Fibroblast of skin of right biceps (primary cell): Measurements from ENCODE around the gene LTBP2.

Experiments
- DNase-seq: peaks from one replicate; pipeline ENCODE4 v3.0.0-alpha.2; 2013

LTBP2 gene

DNA sequence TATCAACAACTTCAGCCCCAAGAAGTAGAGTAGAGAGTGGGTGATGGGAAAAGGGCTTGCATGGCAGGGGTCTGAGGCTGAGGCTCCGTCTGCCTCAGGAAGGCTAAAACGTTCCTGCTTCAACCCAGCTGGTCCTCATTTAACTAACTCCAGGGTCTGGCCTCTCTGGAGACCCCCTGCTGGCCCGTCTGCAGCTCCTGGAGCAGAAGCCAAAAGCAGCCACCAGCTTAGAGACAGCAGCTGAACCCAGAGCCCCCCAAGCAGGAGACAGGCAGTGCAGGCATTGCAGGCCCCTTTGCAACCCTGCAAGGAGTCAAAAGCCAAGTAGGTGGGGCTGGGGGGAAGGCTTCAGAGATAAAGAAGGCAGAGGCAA, 25.1 kb upstream of the LTBP2 start:
- no peak for DNase-seq

DNA sequence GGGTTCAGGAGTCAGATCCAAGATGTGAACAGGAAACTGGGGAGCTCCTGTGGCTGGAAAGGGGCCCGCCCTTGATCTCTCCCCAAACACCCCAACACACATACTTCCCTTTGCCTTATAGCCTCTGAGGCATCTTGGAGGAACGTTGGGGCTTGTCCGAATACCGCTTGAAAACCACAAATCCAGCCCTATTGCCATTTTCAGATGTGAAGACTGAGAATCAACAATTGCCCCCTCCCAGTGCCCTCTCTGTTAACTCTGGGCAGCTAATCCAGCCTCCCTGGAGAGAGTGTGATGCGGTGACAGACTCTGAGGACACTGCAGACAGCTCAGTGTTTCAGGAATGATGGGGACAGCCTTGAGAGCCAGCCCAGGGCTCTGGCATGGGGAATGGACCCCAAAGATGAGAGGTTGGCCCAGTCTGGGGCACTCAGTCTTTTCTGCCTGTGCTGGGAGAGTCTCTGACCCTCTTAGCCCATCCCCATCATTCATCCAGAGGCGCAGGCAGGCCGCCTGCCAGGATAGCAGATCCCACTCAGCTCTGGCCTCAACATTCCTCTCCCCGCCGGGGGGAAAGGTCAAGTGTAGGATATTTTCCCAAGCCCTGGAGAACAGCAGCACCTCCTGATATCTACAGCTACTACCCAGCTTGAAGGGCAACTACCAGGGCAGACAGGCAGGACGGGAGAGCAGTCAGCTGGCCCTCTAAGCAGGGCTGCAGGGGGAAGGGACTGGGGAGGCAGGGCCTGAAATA, 24.6 kb upstream of the LTBP2 start:
- DNase-seq = peak; percentile 75

- DNase-seq = no peak
Observed at GRCh38 chr14:74635847-74636246, 23.8 kb upstream of the LTBP2 start.

- DNase-seq = no peak
Observed at GRCh38 chr14:74634964-74635363, 22.9 kb upstream of the LTBP2 start.

- DNase-seq = peak; percentile 74
Observed at GRCh38 chr14:74634481-74634880, 22.4 kb upstream of the LTBP2 start.

GRCh38 chr14:74630881-74631690, 19.0 kb upstream of the LTBP2 start:
- no peak for DNase-seq

DNA sequence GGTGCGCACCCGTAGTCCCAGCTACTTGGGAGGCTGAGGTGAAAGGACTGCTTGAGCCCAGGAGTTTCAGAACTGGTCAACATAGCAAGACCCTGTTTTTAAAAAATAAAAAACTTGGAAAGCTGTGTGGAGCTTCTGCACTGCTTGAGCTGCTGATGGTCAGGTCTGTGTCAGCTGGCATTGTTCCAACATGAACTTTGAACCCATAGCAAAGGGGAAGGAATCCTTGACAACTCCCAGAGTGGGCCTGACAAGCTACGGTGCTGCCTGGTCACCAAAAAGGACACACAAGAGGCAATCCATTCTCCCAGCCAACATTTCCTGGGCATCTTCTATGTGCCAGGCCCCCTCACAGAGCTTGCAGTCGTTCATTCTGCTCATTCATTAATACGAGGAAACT, 16.4 kb upstream of the LTBP2 start:
- no peak for DNase-seq

GRCh38 chr14:74627076-74627475, 15.0 kb upstream of the LTBP2 start:
- DNase-seq = no peak

DNA sequence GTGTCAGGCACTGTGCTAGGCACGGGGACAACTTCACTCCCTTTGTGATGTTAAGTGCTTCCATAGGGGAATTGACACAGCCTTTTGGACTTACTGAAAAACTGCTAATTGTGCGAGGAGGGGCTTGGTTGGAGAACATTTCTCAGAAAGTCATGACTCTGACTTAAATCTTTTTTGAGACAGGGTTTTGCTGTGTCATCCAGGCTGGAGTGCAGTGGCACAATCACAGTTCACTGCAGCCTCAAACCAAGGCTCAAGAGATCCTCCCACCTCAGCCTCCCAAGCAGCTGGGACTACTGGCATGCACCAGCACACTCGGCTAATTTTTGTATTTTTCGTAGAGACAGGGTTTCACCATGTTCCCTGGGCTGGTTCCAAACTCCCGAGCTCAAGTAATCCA, 10.2 kb upstream of the LTBP2 start:
- no peak for DNase-seq

GRCh38 chr14:74621556-74621955, 9.5 kb upstream of the LTBP2 start:
- no peak for DNase-seq

GRCh38 chr14:74620923-74621322, 8.9 kb upstream of the LTBP2 start:
- DNase-seq = no peak

- peak; percentile 96 for DNase-seq
Observed at GRCh38 chr14:74620497-74620921, 8.5 kb upstream of the LTBP2 start.

DNA sequence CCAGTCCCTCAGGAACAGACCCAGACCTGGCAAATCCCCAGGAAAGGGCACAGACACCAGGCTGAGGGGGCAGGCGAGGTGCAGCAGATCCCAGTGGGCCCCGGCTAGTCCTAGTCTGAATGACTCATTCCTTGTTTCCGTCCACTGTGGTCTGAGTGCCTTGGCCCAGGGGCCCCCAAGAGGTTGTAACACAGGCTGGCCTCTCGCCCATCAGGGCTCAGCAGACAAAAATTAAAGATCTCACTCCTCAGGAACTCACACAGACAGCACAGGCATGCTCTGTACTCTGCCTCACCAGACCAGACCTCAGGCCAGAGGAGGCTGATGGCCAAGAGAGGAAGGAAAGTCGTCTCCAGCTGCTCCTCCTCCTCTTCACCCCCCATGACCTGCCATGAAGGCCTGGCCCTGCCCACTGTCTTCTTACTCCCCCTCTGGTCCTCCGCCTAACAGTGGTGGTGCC, 7.7 kb upstream of the LTBP2 start:
- peak; percentile 95 for DNase-seq

DNA sequence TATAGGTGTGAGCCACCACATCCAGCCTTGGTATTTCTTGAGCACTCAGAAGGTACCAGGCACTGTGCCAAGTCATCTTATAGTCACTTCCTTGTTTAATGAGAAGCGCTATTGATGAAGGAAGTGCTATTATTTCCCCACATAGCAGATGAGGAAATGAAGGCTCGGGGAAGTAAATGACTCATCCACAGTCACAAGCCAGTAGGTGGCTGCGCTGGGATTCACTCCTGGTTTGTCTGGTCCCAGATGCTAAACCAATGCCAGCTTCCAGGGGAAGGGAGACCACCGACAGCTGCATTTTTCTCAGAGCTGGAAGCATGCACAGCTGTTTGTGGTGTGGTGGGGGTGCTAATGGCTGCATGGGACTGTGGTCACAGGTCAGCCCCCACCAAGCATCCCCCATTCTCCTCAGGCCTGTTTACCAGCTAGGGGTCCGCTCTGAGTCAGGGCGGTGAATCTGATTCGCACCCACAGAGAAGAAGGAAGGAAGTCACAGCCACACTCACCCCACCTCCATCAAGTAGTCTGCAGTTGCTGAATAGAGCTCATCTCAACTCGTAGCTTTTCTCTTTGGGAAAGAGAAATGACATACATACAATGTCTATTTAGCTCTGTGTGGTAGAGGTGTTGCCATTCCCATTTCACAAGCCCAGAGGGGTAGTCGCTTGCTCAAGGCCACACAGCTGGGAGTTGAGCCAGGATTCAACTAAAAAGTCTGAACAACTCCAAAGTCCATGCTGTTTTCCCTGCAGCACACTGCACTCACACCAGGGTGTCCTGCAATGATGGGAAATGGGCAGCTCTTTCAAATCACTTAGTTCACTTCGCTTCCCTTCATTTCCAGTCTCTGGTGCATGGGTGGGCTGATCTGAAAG, 6.3 kb upstream of the LTBP2 start:
- peak; percentile 85 for DNase-seq

GRCh38 chr14:74616996-74617700, 5.1 kb upstream of the LTBP2 start:
- DNase-seq = peak; percentile 59

- DNase-seq = peak; percentile 93
Observed at GRCh38 chr14:74616507-74616906, 4.5 kb upstream of the LTBP2 start.

- DNase-seq = no peak
Observed at GRCh38 chr14:74615735-74616134, 3.7 kb upstream of the LTBP2 start.

GRCh38 chr14:74614508-74615495, 2.8 kb upstream of the LTBP2 start:
- peak; percentile 54 for DNase-seq

DNA sequence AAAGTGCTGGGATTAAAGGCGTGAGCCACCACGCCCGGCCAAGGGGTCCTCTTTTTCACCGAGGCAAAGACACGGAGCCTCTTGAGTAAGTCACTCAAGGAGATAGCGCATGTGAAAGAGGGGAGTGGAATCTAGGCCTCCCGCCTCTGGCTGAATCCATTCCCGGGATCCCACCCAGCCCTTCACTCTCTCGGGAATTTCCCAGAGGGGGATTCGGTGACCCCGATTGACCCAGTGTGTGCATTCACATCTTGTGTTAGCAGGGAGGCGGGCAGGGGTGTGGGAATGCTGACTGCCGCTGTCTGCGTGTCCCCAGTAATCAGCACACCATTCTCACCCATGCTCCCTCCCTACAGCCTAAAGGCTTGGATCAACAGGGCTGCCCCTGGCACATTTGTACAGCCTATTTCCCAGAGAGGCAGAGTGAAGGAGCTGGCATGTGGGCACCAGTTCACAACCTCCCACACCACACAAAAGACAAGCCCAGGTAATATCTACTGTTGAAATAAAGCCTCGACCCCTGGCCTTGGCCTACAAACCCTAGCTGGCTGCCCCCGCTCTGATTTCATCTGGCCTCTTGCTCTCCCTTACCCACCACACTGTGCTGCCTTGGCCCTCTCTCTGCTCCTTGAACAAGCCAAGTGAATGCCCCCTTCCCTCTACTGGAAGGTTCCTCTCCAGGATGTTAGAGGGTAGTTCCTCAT, 1.3 kb upstream of the LTBP2 start:
- no peak for DNase-seq

- DNase-seq = peak; percentile 86
Observed at GRCh38 chr14:74612350-74613021, 449 bp upstream of the LTBP2 start.
